Stimulated activated CD8-positive, alpha-beta memory T cell treated with anti-CD3 and anti-CD28 coated beads, Interleukin-2, amount 100 ng/mL, for 48 hours (primary cell): ENCODE results near the gene ITPKB.

Experiments
- DNase-seq, 2 donors: peaks; one replicate each; pipeline ENCODE4 v3.0.0-alpha.2; 2020; ENCODE audit warnings: low read depth in 2 of 2

The ITPKB gene

DNA sequence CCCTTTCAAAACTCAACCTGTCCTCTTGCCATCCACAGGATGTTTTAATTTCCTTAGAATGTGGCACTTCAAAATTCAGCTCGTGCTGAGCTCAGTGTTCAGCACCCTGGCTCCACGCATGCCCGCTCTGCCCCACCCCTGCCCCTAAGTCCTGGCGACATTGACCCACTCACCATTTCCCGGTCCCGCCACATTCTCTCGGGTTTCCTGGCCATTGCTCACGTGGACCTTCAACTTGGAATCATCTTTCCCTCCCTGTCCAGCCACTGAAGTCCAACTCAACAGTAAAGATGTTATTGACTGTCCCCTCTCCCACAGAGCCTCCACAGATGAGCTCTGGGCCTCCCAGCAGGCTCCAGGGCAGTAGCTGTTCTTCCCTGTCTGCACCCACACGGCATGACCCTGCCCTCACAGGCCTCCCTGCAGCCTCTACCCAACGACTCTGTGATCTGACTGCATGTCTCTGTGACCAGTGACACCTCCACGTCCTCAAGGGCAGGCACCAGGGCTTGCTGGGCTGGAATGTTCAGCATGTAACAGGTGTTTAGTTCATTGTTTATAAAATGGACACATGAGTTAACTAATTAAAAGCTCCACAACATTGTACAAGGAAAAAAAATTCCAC, 53.8 kb downstream of the ITPKB start:
- DNase-seq: no peak

GRCh38 chr1:226684026-226684425, 55.1 kb downstream of the ITPKB start:
- no peak for DNase-seq

DNA sequence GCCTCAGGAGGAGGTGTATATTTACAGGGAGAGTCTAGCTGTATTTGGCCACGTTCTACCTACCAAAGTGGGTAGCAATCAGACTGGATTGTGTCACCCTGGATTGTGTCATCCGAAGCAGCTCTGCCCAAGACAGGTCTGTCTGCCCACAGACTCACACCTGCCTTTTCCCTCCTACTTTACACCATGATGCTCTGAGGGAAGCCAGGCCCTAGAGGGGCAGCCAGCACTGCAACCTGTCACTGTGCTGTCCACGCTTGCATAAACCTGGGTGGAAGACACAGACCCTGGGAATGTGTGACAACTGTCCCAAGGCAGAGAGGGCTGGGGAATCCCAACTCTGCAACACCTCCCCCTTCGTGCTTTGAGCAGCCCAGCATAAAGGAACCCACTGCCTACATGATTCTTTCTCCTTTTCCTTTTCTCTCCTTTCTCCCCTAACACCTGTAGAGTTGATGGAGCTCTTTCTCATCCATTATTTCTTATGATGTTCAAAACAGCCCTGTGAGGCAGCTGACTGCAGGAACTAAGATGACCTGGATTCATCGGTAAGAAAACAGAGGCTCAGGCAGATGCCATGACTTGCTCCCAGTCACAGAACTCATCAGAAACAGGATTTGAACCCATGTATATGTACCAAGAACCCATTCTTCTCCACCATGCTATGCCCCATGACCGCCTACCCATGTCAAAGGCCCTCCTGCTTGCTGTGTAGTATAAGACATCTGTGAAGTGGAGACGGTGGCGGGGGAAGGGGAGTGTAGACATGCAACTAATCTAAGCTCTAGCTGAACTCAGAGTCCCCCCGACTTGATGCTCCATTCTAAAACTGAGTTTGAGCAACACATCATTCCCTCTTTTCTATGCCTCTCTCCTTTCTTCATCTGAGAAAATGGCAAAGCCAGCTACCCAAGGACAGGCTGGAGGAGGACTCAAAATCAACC, 55.9 kb downstream of the ITPKB start:
- no peak for DNase-seq

- DNase-seq: no peak
These were observed 57.2 kb downstream of the ITPKB start for GRCh38 chr1:226681652-226682493.

- no peak for DNase-seq
These were observed 58.4 kb downstream of the ITPKB start for GRCh38 chr1:226680653-226681052.

DNA sequence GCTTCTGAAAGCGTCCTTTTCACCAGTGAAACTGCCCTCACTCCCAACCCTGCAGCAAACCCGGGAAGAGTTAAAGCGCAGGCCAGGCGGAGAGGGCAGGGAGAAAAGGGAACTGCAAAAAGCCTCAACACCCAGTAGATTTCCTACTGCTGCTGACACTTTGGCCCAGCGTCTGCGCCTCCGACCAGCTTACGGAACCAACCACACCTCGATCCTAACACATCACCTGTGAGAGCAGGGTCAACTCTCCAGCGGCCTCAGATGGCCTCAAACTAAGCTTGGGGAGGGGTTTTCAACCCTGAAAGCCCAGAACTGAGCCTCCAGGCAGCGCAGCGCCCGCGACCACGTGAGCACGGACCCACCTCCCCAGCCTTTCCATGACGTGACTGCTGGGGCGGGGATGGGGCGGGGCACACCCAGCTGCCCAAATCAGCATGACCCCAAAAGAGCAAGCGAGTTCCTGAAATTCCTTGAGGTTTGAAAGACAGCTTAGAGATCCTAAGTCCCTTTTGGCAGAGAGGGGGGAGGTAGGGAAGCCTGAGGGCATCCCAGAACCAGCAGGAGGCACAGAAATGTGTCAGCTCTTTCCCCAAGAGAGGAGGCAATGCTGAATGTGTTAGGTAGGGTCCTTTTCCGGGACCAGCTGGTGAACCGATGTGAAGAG, 59.1 kb downstream of the ITPKB start:
- peak; percentile 70 to 82 for DNase-seq

DNA sequence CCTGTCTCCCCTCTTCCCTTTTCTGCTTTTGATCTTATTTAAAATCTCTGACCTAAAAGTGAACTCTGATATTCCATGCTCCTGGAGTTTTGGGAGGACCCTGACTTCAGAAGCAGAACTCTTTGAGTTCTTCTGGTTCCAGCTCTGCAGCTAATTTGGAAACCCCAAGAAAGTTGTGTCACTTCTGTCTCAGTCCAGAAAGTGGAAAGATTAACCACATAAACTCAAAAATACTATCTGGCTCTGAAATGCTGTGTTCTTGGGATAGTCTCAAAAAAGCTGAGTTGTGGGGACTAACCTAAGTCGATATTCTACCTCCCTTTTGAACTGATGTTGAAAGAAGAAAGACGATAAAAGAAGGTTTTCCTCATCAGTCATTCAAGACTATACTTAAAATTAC, 59.8 kb downstream of the ITPKB start:
- DNase-seq: no peak

DNA sequence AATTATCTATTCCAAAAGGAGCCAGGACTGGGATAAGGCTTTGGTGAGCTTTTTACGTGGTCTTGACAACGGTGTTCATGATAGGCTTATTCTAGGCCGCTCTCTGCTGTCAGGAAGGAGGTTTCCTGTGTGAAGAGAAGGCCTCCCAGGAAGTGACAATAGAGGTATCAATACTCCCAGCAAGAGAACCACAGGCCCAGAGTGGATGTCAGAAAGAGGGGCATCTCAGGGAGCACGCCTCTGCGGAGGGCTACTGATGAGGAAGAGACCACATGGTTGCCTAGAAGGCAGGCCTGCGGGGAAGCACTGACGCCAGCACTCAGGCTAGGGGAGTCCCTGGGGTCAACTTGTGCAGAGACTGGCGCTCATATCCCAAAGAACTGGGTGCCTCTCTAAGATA, 60.4 kb downstream of the ITPKB start:
- DNase-seq: peak in 1 of 2 donors; percentile 47

DNA sequence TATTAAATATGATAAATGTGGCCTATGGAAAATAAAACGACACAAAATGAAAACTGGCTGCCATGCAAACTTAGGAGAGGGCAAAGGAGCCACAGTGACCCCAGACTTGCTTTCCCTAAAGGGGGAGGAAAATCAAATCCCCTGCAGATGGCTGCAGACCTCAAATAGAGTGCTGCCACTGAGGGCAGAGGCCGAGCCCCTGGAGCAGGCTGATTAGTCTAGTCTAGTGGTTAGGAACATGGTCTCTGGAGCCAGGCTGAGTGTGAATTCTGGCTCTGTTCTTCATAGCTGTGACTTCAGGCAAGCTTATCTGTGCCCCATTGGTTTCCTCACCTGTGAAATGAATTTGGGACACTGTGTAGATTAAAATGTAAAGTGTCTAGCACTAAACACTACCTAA, 60.8 kb downstream of the ITPKB start:
- no peak for DNase-seq

DNA sequence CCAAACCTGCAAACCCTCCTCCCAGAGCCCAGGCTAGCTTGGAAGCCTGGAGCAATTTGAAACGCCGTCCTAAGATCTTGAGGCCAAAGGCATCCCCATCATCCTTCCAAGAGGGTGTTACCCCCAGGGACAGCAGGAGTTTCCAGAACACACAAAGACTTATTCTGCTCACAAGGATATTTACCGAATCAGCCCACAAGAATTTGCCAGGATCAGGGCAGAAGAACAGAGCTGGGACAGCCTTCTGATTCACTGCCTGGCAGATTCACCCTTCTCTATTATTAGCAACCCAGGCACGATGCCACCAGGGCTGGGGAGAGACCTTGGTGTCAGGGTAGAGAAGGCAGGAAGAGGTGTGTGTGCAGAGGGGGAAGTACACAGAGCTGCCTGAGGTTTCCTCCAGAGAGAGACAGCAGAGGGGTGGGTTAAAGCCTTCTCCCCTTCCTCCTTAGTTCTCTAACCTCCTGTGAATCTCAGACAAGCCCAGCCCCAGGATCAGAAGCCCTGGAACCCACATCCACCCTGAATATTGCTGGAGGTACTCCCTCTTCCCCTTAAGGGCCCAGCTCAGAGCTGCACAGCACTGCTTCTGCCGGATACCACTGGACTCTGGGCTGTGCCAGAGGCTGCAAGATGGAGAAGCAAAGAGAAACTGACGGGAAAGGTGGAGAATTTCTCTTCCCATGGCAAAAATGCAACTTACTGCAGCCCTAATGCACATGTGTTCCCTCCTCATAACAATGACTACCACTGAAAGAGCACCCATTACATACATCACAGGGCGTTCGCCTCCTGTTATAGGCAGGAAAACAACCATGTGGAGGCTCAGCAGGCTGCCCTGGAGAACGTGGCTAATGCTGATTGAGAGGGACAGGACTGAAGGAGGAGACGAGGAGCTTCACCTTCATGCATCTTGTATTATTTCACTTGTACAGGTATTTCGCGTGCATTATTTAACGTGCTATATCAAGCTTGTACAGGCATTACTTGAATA, 61.8 kb downstream of the ITPKB start:
- no peak for DNase-seq

DNA sequence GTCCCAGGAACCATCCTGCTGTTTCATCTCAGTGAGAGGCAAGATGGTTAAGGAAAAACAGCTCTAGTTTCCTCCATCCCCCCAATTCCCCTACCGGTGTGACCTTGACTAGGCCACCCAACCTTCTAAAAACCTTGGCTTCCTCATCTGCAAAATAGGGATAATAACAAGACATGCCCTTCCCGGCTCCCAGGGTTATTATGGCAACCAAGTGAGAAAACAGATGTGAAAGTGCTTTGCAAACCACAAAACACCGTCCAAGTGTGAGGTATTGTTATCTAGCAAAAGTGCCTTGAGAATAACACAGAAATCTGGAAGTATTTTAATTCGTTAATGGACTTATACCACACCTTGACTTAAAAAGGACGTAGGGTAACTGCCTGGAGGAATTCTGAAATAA, 62.7 kb downstream of the ITPKB start:
- DNase-seq: no peak

DNA sequence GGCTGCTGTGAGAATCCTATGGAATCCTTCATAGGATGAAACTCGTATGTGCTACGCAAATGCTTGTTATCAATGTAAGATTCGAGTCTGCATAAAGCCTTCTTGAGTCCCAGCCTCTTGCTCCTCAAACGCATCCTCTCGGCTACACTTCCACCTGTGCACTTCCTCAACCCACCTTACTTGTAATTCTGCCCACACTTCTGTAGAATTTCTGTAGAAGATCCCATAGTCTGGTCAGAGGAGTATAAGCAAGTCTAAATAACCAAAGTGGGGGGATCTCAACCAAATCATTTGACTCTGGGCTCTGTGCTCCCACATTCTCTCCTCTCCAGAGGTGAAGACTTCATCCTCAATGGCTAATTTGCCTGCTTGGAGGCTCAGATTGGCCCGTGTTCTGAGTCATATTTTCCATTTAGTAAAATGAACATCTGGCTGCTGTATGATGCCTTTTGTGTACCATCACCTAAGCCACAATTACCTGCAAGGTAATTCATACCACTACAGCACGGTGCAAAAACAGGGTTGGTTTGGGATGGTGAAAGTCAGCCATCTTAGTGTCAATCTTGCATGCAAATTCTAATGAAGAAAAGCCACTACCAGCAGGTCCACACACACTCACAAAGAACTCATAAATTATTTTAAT, 63.2 kb downstream of the ITPKB start:
- no peak for DNase-seq

GRCh38 chr1:226674892-226675714, 64.0 kb downstream of the ITPKB start:
- peak; percentile 48 to 50 for DNase-seq

- DNase-seq: no peak
These were observed 66.7 kb downstream of the ITPKB start for GRCh38 chr1:226672339-226672762.

DNA sequence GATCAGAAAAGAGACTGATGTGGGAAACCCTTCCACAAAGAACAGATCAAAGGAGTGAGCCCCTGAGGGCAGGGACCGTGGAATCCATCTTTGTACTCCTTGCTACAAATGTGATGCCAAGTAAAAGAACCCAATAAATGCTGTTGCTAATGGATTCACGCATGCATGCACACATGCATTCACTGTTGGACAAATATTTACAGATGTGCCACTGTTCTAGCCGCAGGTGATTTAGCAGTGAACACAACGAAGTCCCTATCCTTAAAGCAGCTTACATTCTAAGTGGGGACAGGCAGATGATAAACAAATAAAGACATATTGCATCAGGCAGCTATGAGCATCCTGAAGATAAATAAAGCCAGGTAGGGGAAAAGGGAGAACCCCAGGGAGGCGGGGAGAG, 67.8 kb downstream of the ITPKB start:
- DNase-seq: no peak

DNA sequence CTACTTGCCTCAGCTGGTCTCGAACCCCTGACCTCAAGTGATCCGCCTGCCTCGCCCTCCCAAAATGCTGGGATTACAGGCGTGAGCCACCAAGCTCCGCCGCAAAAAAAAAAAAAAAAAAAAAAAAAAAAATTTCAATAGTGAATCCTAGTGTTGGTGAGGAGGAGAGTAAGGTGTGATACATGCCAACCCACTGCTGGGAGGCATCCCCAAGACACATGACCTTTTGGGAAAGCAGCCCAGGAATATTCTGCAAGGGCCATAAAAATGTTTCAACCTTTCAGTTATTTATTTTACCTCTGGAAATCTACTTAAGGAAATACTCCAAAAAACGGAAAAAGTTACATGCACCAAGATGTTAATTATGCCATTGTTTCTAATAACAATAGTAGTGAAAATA, 69.0 kb downstream of the ITPKB start:
- no peak for DNase-seq

- no peak for DNase-seq
These were observed 70.9 kb downstream of the ITPKB start for GRCh38 chr1:226668173-226668560.

DNA sequence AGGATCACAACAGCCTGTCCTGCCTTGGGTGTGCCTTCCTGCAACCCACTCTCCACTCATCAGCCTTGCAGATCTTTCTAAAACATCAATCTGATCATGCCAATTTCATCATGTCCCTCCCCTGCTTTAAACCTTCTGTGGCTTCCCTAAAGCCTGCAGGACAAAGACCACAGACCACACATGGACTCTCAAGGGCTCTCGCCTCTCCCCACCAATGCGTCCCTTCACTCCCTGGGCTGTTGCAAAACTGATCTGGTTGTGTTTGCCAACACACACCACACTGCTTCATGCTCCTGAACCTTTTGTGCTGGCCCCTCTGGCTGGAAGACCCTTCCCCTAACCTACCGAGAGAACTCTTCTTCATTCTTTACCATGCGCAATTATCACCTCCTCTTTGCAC, 72.4 kb downstream of the ITPKB start:
- no peak for DNase-seq

DNA sequence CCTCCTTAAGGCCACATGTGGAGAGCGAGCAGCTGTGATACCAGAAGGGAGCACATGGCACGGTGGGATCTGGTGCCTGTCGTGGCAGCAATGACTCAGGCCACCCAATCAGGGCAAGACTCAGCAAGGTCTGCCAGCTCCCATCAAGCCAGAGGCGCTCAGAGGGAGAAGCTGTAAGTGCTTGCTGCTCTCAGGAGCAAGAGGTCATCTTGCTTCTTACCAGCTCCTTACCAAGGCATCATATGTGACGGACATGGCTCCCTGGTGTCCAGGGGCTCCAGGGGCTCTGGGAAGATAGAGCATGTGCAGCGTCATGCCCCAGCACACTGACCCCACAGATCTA, 72.9 kb downstream of the ITPKB start:
- no peak for DNase-seq
